Stomach (tissue), 9 donors: ENCODE data around the gene PPP1R3G. TPM values are rescaled to one million over a fixed set of nuclear protein-coding genes. Genes with fewer than 3 reads are reported as not detected.

Experiments
- DNase-seq, 2 donors: peaks; one replicate each; pipeline versions ENCODE4 v3.0.0 to v3.0.0-alpha.2; 2013 to 2019
- H3K27ac ChIP-seq, 5 donors: fragments of 200-600 bp in 4 of 5; sonication (generic) in 4 of 5; one replicate each; pipeline ENCODE4 v1.5.1; 2013 to 2019; ENCODE audit warnings: mild to moderate bottlenecking in 1 of 5, moderate library complexity in 1 of 5
- H3K27me3 ChIP-seq, 3 donors: fragments of 200-600 bp; sonication (generic); one replicate each; pipeline ENCODE4 v1.5.1; 2017 to 2019; ENCODE audit warnings: mixed run types in 1 of 3
- H3K36me3 ChIP-seq, 4 donors: fragments of 200-600 bp; sonication (generic); 1 replicate in 3 of 4; 2 replicates in 1 of 4; pipeline ENCODE4 v1.5.1; 2016 to 2019
- H3K4me1 ChIP-seq, 4 donors: fragments of 200-600 bp; sonication (generic); one replicate each; pipeline ENCODE4 v1.5.1; 2016 to 2019
- H3K4me3 ChIP-seq, 4 donors: fragments of 200-600 bp; sonication (generic) in 3 of 4; one replicate each; pipeline ENCODE4 v1.5.1; 2016 to 2019; ENCODE audit warnings: mild to moderate bottlenecking in 1 of 4
- H3K9me3 ChIP-seq, 4 donors: fragments of 200-600 bp; sonication (generic); one replicate each; pipeline ENCODE4 v1.5.1; 2016 to 2019
- CTCF ChIP-seq, 7 experiments: fragments of 450-650 bp in 4 of 7; fragments of 200-600 bp in 3 of 7; sonication (generic) in 3 of 7; IDR thresholded peaks; one replicate each; pipeline ENCODE4 v1.5.1; 2016 to 2019; ENCODE audit warnings: antibody characterized with exemption in 7 of 7, control low read depth in 2 of 7, mild to moderate bottlenecking in 1 of 7
- EP300 ChIP-seq: sonication (generic); formaldehyde crosslinking; IDR thresholded peaks from one replicate; pipeline ENCODE4 v1.6.1; 2017; ENCODE audit warnings: antibody characterized with exemption
- POLR2A ChIP-seq, 4 donors: fragments of 450-650 bp; IDR thresholded peaks; one replicate each; pipeline ENCODE4 v1.6.1; 2016; ENCODE audit warnings: antibody characterized with exemption in 4 of 4, control low read depth in 2 of 4, mild to moderate bottlenecking in 1 of 4, moderate library complexity in 1 of 4
- POLR2AphosphoS5 ChIP-seq, 3 donors: sonication (generic); formaldehyde crosslinking; IDR thresholded peaks; one replicate each; pipeline ENCODE4 v1.6.1; 2016; ENCODE audit warnings: antibody characterized with exemption in 3 of 3
- WGBS, 5 donors: extraction: QIAGEN DNeasy Blood & Tissue Kit in 3 of 5; methylation state at CpG; one replicate each; pipeline versions ENCODE4 v1.1.5 to v1.1.7; 2013 to 2018; 5-methylcytosine and 5-hydroxymethylcytosine counted together
- intact Hi-C: fragments of 100-400 bp; cut with DNase I; formaldehyde crosslinking; loops from one replicate; pipeline ENCODE4 v1.15.1; 2023; ENCODE audit warnings: low total_unique reads
- polyA plus RNA-seq, 3 donors: library from polyadenylated mRNA; stranded (reverse); fragments of 200-250 nt; gene quantifications; one replicate each; pipeline ENCODE4 v1.2.3, GENCODE V29; 2013
- total RNA-seq, 5 donors: library from RNA; depleted of rRNA; stranded (reverse); fragments of >200 nt; gene quantifications; one replicate each; pipeline versions ENCODE4 v1.1.0 to v1.2.3, GENCODE V29; 2014 to 2016
- donor health status: healthy with polysubstance abuse.
- donor health status: Bipolar disorder and iron deficiency.
- donor health status: healthy.

Gene PPP1R3G
- total and polyA plus RNA-seq, 8 donors, result 0.12 to 1.3 (median 0.61) TPM; not detected in 2

GRCh38 chr6:5095236-5095635 is 10.1 kb downstream of the PPP1R3G start:
- no peaks in the 10 kb centered on the region for H3K9me3 ChIP-seq
- H3K36me3 ChIP-seq, result no peaks in the 10 kb centered on the region
- H3K27me3 ChIP-seq, result peaks cover 0 to 4% (median 0%) of the 10 kb centered on the region in 3 donors
- DNase-seq, result no peak
- no peaks in the 10 kb centered on the region for H3K4me1 ChIP-seq
- H3K27ac ChIP-seq, result no peak overlapping the region
- TF ChIP-seq EP300, result no peak
- no peak for TF ChIP-seq CTCF (IDR thresholded peaks at IDR 0.05)
- TF ChIP-seq POLR2A (IDR thresholded peaks at IDR 0.05), result no peak
- no peak for TF ChIP-seq POLR2AphosphoS5 (IDR thresholded peaks at IDR 0.05)
- 64 to 79% (median 74%) methylated on average over 3 of the region's 3 CpGs for WGBS, 5 donors
- intact Hi-C loops, result no loop called here
- H3K4me3 ChIP-seq, result no peak overlapping the region

GRCh38 chr6:5096482-5096881 is 11.3 kb downstream of the PPP1R3G start:
- Histone ChIP-seq H3K36me3 (no peaks in the 10 kb centered on the region), H3K9me3 (no peaks in the 10 kb centered on the region), H3K4me3 (no peak overlapping the region), H3K27me3 (no peaks in the 10 kb centered on the region), H3K27ac (no peak overlapping the region), H3K4me1 (no peaks in the 10 kb centered on the region)
- no peak for TF ChIP-seq POLR2A (IDR thresholded peaks at IDR 0.05)
- TF ChIP-seq CTCF (IDR thresholded peaks at IDR 0.05), result no peak
- TF ChIP-seq POLR2AphosphoS5 (IDR thresholded peaks at IDR 0.05), result no peak
- TF ChIP-seq EP300, result no peak
- intact Hi-C loops, result no loop called here
- no peak for DNase-seq
- WGBS, 5 donors, result 58 to 73% (median 69%) methylated on average over 2 of the region's 2 CpGs

- Histone ChIP-seq H3K36me3 (no peaks in the 10 kb centered on the region), H3K9me3 (no peaks in the 10 kb centered on the region), H3K4me3 (no peak overlapping the region), H3K4me1 (no peaks in the 10 kb centered on the region), H3K27me3 (no peaks in the 10 kb centered on the region), H3K27ac (no peak overlapping the region)
- TF ChIP-seq POLR2A (IDR thresholded peaks at IDR 0.05) (no peak), POLR2AphosphoS5 (IDR thresholded peaks at IDR 0.05) (no peak), EP300 (no peak), CTCF (IDR thresholded peaks at IDR 0.05) (no peak)
- no peak for DNase-seq
- intact Hi-C loops, result no loop called here
- WGBS, 5 donors, result 87 to 91% (median 89%) methylated on average over 10 to 14 of the region's 14 CpGs
These were observed 13.5 kb downstream of the PPP1R3G start for GRCh38 chr6:5098501-5099270.

GRCh38 chr6:5099537-5099936 is 14.4 kb downstream of the PPP1R3G start:
- H3K4me1 ChIP-seq, result no peaks in the 10 kb centered on the region
- no peak overlapping the region for H3K4me3 ChIP-seq
- no peaks in the 10 kb centered on the region for H3K9me3 ChIP-seq
- intact Hi-C loops, result no loop called here
- no peak for DNase-seq
- H3K36me3 ChIP-seq, result no peaks in the 10 kb centered on the region
- no peak overlapping the region for H3K27ac ChIP-seq
- 86 to 100% (median 95%) methylated on average over 3 of the region's 3 CpGs for WGBS, 5 donors
- TF ChIP-seq CTCF (IDR thresholded peaks at IDR 0.05) (no peak), POLR2A (IDR thresholded peaks at IDR 0.05) (no peak), POLR2AphosphoS5 (IDR thresholded peaks at IDR 0.05) (no peak), EP300 (no peak)
- H3K27me3 ChIP-seq, result no peaks in the 10 kb centered on the region
